Liver (tissue), 3 donors: ENCODE measurements around the gene CPNE8.

Source experiments
- EGR1 ChIP-seq, 2 donors: IDR thresholded peaks; 2 replicates each; pipeline ENCODE4 v1.6.1; 2016 to 2018; ENCODE audit warnings: antibody characterized with exemption in 2 of 2, low read depth in 2 of 2
- FOXA2 ChIP-seq: IDR thresholded peaks from 2 replicates; pipeline ENCODE4 v1.6.1; 2016; ENCODE audit warnings: antibody characterized with exemption
- GABPA ChIP-seq, 2 donors: IDR thresholded peaks in 1 of 2; conservative IDR thresholded peaks in 1 of 2; 2 replicates each; pipeline ENCODE4 v1.6.1; 2016; ENCODE audit warnings: antibody characterized with exemption in 2 of 2, mild to moderate bottlenecking in 1 of 2, moderate library complexity in 1 of 2
- RAD21 ChIP-seq, 2 donors: IDR thresholded peaks; 2 replicates each; pipeline ENCODE4 v1.6.1; 2016; ENCODE audit warnings: antibody characterized with exemption in 2 of 2, mild to moderate bottlenecking in 2 of 2
- REST ChIP-seq: IDR thresholded peaks from 2 replicates; pipeline ENCODE4 v1.6.1; 2016; ENCODE audit warnings: antibody characterized with exemption, mild to moderate bottlenecking
- YY1 ChIP-seq: IDR thresholded peaks from 2 replicates; pipeline ENCODE4 v1.6.1; 2016; ENCODE audit warnings: antibody characterized with exemption, mild to moderate bottlenecking
- ZBTB33 ChIP-seq: IDR thresholded peaks from 2 replicates; pipeline ENCODE4 v1.6.1; 2016; ENCODE audit warnings: antibody characterized with exemption
- TF ChIP-seq, protein P1 (sequence below): fragments of 150-350 bp; IDR thresholded peaks from 2 replicates; pipeline ENCODE4 v1.5.1; 2017; ENCODE audit warnings: improper control_type of control experiment, low read depth, low read length; ENCODE audit not compliant: missing input control
- donor health status: healthy.
- donor health status: healthy.

DNA sequence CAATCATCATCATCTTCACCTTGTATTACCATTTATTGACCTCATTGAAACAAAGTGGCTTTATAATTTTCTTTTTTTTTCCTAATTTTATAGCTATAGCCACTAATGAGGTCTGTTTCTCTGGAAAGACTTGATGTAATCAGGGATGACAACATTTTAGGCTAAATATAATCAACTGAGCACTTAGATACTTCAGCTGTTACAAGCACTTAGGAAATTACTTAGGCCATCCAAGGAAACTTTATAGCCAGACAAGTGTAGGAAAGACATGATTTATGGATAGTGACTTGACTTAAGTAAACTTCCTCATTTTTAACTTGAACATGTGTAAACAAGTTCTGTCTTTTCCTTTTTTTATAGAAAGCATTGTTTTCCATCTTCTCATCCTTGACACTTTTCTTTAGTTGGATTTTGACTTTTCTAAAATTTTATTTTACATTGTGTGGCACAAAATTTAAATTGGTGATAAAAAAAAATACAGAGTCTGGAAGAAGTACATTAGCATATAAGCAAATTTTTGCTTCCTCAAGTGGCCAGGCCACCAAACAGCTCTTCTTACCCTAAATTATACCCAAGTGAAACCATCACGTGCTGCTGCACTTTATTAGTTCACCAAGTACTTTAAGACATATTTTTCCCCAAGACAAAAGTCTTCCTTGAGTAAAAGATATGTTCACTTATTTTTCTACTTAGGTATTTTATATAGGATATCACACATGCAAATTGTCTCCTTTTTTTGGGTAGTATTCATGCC, 15.1 kb downstream of the CPNE8 start:
- TF ChIP-seq, protein P1, sequence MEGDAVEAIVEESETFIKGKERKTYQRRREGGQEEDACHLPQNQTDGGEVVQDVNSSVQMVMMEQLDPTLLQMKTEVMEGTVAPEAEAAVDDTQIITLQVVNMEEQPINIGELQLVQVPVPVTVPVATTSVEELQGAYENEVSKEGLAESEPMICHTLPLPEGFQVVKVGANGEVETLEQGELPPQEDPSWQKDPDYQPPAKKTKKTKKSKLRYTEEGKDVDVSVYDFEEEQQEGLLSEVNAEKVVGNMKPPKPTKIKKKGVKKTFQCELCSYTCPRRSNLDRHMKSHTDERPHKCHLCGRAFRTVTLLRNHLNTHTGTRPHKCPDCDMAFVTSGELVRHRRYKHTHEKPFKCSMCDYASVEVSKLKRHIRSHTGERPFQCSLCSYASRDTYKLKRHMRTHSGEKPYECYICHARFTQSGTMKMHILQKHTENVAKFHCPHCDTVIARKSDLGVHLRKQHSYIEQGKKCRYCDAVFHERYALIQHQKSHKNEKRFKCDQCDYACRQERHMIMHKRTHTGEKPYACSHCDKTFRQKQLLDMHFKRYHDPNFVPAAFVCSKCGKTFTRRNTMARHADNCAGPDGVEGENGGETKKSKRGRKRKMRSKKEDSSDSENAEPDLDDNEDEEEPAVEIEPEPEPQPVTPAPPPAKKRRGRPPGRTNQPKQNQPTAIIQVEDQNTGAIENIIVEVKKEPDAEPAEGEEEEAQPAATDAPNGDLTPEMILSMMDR: no peak
- TF ChIP-seq GABPA (IDR thresholded peaks at IDR 0.05 in 1 of 2, conservative IDR thresholded peaks at IDR 0.05 in 1 of 2) (no peak), EGR1 (IDR thresholded peaks at IDR 0.05; ENCODE audit: low read depth in 2 of 2) (no peak), REST (no peak), YY1 (no peak), FOXA2 (no peak), ZBTB33 (no peak), RAD21 (IDR thresholded peaks at IDR 0.05) (no peak)
